PC-3 (cell line): ENCODE measurements around the gene ETV2. TPM values are rescaled to one million over a fixed set of nuclear protein-coding genes. Genes with fewer than 3 reads are reported as not detected.

Experiments
- ATAC-seq: fragments of 200-7000 bp; cut with Tn5 transposase; 2 replicates; pipeline ENCODE4 v1.9.1; 2020; ENCODE audit warnings: mild to moderate bottlenecking, moderate library complexity
- BruUV-seq: library from RNA; stranded (reverse); fragments of 400-500 nt; replicated peaks from 2 replicates; lab custom pipeline; 2021; lab: Mats Ljungman, UMichigan
- CTCF ChIA-PET: fragments of 300-600 bp; sonication (Branson Sonifier 250); formaldehyde crosslinking; loops from one replicate; lab custom pipeline; 2022; ENCODE audit warnings: antibody characterized with exemption; lab: Charles Lee
- POLR2A ChIA-PET: fragments of 300-600 bp; sonication (Branson Sonifier 250); formaldehyde crosslinking; loops from one replicate; lab custom pipeline; 2022; ENCODE audit warnings: antibody characterized with exemption; ENCODE audit not compliant: unreplicated experiment; lab: Charles Lee
- DNase-seq: peaks from one replicate; pipeline ENCODE4 v3.0.0-alpha.2; 2015
- H2AFZ ChIP-seq: fragments of 300-600 bp; sonication (generic); 2 replicates; pipeline ENCODE4 v1.6.0; 2016; ENCODE audit warnings: antibody characterized with exemption, low read length
- H3F3A ChIP-seq: fragments of 300-600 bp; sonication (generic); one replicate; pipeline ENCODE4 v1.6.0; 2017; ENCODE audit warnings: antibody characterized with exemption, low read length, control low read depth, mild to moderate bottlenecking; ENCODE audit not compliant: unreplicated experiment
- H3K27ac ChIP-seq: fragments of 300-600 bp; sonication (generic); 2 replicates; pipeline ENCODE4 v1.5.1; 2016; ENCODE audit warnings: mild to moderate bottlenecking, low read length
- H3K27me3 ChIP-seq: fragments of 300-600 bp; sonication (generic); 2 replicates; pipeline ENCODE4 v1.6.1; 2016; ENCODE audit warnings: low read length, mixed read lengths
- H3K36me3 ChIP-seq: fragments of 300-600 bp; sonication (generic); 2 replicates; pipeline ENCODE4 v1.6.1; 2016; ENCODE audit warnings: low read depth, mixed run types, low read length, mixed read lengths
- H3K4me1 ChIP-seq: fragments of 300-600 bp; sonication (generic); 2 replicates; pipeline ENCODE4 v1.5.1; 2016; ENCODE audit warnings: low read length; ENCODE audit not compliant: insufficient read depth
- H3K4me2 ChIP-seq: fragments of 300-600 bp; sonication (generic); 2 replicates; pipeline ENCODE4 v1.6.0; 2016; ENCODE audit warnings: low read length
- H3K4me3 ChIP-seq: fragments of 300-600 bp; sonication (generic); 2 replicates; pipeline ENCODE4 v1.5.1; 2016; ENCODE audit warnings: mild to moderate bottlenecking, low read length, mixed read lengths
- H3K79me2 ChIP-seq: fragments of 300-600 bp; sonication (generic); 2 replicates; pipeline ENCODE4 v1.6.1; 2017; ENCODE audit warnings: low read length, mixed read lengths
- H3K9ac ChIP-seq: fragments of 300-600 bp; sonication (generic); 2 replicates; pipeline ENCODE4 v1.6.0; 2016; ENCODE audit warnings: mild to moderate bottlenecking, low read length
- H3K9me2 ChIP-seq: fragments of 300-600 bp; sonication (generic); replicated peaks from 2 replicates; pipeline ENCODE4 v1.6.1; 2016; ENCODE audit warnings: mixed run types, low read length, mixed read lengths
- H3K9me3 ChIP-seq: fragments of 300-600 bp; sonication (generic); 2 replicates; pipeline ENCODE4 v1.6.1; 2016; ENCODE audit warnings: low read length, mixed read lengths
- H4K20me1 ChIP-seq: fragments of 300-600 bp; sonication (generic); 2 replicates; pipeline ENCODE4 v1.6.1; 2016; ENCODE audit warnings: low read length, mixed read lengths
- EZH2 ChIP-seq: fragments of 300-600 bp; sonication (generic); IDR thresholded peaks from one replicate; pipeline ENCODE4 v1.6.1; 2017; ENCODE audit warnings: antibody characterized with exemption, mild to moderate bottlenecking, low read length; ENCODE audit not compliant: unreplicated experiment
- EZH2phosphoT487 ChIP-seq: fragments of 300-600 bp; sonication (generic); IDR thresholded peaks from 2 replicates; pipeline ENCODE4 v1.6.1; 2018; ENCODE audit warnings: mild to moderate bottlenecking, antibody characterized with exemption, low read length, borderline replicate concordance
- intact Hi-C: fragments of 100-400 bp; cut with micrococcal nuclease; formaldehyde crosslinking; loops from 2 replicates; pipeline ENCODE4 v1.9.0; 2023
- total RNA-seq: library from RNA; depleted of rRNA; stranded (reverse); fragments of >200 nt; gene quantifications from 2 replicates; pipeline ENCODE4 v1.2.3, GENCODE V29; 2014
- TF ChIP-seq, protein P1 (sequence below): fragments of 300-600 bp; sonication (generic); conservative IDR thresholded peaks from 2 replicates; pipeline ENCODE4 v1.5.1; 2017; ENCODE audit warnings: antibody characterized with exemption, low read depth, mild to moderate bottlenecking, low read length

Gene ETV2
- total RNA-seq, 1 experiment from 2014 or later = 0.36 TPM

DNA sequence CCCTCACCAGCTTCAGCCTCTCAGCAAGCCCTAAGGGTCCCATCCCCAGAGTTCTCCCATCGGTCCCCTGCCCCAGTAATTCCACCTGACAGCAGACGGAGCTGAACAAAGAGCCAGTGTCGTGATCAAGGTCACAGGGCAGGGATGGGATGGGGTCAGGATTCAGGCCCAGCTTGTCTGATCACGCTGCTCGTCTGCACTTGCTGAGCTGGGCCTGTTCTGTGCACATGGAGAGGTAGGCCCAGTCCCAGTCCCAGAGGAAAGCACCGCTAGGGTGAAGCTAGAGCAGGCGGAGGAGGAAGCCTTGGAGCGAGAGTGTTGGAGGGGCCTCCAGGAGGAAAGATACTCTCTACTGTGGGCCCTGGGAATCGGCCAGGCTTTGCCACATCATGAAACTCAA is 19.8 kb upstream of the ETV2 start:
- POLR2A ChIA-PET = no interaction called here

DNA sequence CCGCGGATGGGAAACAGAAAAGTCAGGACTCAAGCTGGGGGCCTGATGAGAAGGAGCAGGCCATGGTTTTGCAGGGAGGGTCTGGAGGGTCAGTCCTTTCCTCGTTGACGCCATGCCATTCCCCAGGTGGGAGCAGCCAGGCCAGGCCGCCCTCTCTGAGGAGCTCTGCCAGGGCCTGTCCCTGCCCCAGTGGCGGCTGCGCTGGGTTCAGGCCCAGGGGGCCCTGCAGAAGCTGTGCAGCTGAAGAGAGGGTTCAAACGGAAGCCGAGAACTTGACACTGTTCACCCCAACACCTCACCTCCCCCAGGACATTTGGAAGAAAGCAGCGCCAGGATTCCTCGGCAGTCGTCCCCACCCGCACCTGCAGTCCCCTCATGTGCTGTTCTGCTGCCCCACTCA is 18.8 kb upstream of the ETV2 start:
- ATAC-seq (no peak), DNase-seq (no peak)
- H4K20me1 ChIP-seq = no peaks in the 10 kb centered on the region
- H3K4me2 ChIP-seq = no peak overlapping the region
- TF ChIP-seq, protein P1, sequence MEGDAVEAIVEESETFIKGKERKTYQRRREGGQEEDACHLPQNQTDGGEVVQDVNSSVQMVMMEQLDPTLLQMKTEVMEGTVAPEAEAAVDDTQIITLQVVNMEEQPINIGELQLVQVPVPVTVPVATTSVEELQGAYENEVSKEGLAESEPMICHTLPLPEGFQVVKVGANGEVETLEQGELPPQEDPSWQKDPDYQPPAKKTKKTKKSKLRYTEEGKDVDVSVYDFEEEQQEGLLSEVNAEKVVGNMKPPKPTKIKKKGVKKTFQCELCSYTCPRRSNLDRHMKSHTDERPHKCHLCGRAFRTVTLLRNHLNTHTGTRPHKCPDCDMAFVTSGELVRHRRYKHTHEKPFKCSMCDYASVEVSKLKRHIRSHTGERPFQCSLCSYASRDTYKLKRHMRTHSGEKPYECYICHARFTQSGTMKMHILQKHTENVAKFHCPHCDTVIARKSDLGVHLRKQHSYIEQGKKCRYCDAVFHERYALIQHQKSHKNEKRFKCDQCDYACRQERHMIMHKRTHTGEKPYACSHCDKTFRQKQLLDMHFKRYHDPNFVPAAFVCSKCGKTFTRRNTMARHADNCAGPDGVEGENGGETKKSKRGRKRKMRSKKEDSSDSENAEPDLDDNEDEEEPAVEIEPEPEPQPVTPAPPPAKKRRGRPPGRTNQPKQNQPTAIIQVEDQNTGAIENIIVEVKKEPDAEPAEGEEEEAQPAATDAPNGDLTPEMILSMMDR = no peak
- TF ChIP-seq EZH2 (no peak), EZH2phosphoT487 (no peak)
- ChIA-PET POLR2A (no interaction called here), CTCF (no interaction called here)
- no peaks in the 10 kb centered on the region for H3K36me3 ChIP-seq
- H3F3A ChIP-seq = no peaks in the 10 kb centered on the region
- H3K27ac ChIP-seq = no peak overlapping the region
- H3K79me2 ChIP-seq = no peaks in the 10 kb centered on the region
- H2AFZ ChIP-seq = no peak overlapping the region
- no peak overlapping the region for H3K4me3 ChIP-seq
- intact Hi-C loops = no loop called here
- H3K27me3 ChIP-seq = no peaks in the 10 kb centered on the region
- no peaks in the 10 kb centered on the region for H3K9me2 ChIP-seq
- no TSS peak for BruUV-seq
- H3K9me3 ChIP-seq = no peaks in the 10 kb centered on the region
- no peak overlapping the region for H3K9ac ChIP-seq
- H3K4me1 ChIP-seq = no peaks in the 10 kb centered on the region

More for the DNA sequence above, 19.8 kb upstream of the ETV2 start:
- Histone ChIP-seq H3K9ac (no peak overlapping the region), H3K79me2 (no peaks in the 10 kb centered on the region), H3K9me3 (no peaks in the 10 kb centered on the region), H3K4me1 (no peaks in the 10 kb centered on the region), H3K4me3 (no peak overlapping the region), H3K36me3 (no peaks in the 10 kb centered on the region), H3F3A (no peaks in the 10 kb centered on the region), H3K27me3 (no peaks in the 10 kb centered on the region), H2AFZ (no peak overlapping the region), H3K27ac (no peak overlapping the region), H3K9me2 (no peaks in the 10 kb centered on the region), H4K20me1 (no peaks in the 10 kb centered on the region), H3K4me2 (no peak overlapping the region)
- no peak for DNase-seq
- ATAC-seq = no peak
- intact Hi-C loops = no loop called here
- no peak for TF ChIP-seq EZH2phosphoT487
- TF ChIP-seq, protein P1 = no peak
- TF ChIP-seq EZH2 = no peak
- BruUV-seq = no TSS peak
- CTCF ChIA-PET = no interaction called here

DNA sequence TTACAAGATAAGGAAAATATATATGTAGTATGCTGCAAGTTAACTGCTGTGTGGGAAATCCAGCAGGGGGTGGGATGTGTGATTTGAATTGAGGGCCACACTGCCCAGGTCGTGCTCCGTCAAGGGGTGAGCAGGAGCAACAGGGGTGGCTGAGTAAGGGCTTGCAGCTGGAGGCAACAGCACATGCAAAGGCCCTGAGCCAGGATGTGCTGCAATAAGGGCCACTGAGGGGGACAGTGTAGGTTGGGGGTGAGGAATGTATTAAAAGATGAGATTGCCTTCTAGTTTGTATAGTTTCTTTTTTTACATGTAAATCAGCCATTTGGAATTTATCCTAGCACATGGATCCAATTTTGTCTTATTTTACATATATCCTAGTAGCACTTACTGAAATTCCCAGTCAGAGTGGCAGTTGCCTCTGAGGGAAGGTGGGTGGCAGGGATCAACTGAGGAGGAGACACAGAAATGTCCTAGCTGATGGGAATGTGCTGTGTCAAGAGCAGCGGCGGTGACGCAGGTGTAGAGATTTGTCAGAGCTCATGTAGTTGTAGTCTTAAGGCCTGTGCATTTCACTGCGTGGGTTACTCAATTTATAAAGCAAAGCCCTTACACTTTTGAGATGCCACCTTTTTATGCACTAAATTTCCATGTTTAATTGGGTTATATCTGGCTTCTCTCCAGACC is 18.1 kb upstream of the ETV2 start:
- no peak overlapping the region for H3K4me2 ChIP-seq
- ChIA-PET POLR2A (no interaction called here), CTCF (no interaction called here)
- no TSS peak for BruUV-seq
- H3K27ac ChIP-seq = no peak overlapping the region
- no peak overlapping the region for H3K4me3 ChIP-seq
- H3K36me3 ChIP-seq = no peaks in the 10 kb centered on the region
- peaks cover 4% of the 10 kb centered on the region; the same call in 1 of the 2 replicates for H3K4me1 ChIP-seq
- no peaks in the 10 kb centered on the region for H3K79me2 ChIP-seq
- H4K20me1 ChIP-seq = no peaks in the 10 kb centered on the region
- H3F3A ChIP-seq = no peaks in the 10 kb centered on the region
- no peak overlapping the region for H3K9ac ChIP-seq
- no peaks in the 10 kb centered on the region for H3K9me2 ChIP-seq
- no peak for ATAC-seq
- intact Hi-C loops = no loop called here
- no peak for DNase-seq
- H2AFZ ChIP-seq = no peak overlapping the region
- no peak for TF ChIP-seq EZH2
- TF ChIP-seq, protein P1 = no peak
- TF ChIP-seq EZH2phosphoT487 = no peak
- H3K9me3 ChIP-seq = no peaks in the 10 kb centered on the region
- H3K27me3 ChIP-seq = no peaks in the 10 kb centered on the region
